Measurements from ENCODE around the gene KCNQ2. TPM values are rescaled to one million over a fixed set of nuclear protein-coding genes. Genes with fewer than 3 reads are reported as not detected.

Gene KCNQ2
- total and polyA plus RNA-seq, 8 donors, result 0.03 to 2.2 (median 0.25) TPM; not detected in 5

DNA sequence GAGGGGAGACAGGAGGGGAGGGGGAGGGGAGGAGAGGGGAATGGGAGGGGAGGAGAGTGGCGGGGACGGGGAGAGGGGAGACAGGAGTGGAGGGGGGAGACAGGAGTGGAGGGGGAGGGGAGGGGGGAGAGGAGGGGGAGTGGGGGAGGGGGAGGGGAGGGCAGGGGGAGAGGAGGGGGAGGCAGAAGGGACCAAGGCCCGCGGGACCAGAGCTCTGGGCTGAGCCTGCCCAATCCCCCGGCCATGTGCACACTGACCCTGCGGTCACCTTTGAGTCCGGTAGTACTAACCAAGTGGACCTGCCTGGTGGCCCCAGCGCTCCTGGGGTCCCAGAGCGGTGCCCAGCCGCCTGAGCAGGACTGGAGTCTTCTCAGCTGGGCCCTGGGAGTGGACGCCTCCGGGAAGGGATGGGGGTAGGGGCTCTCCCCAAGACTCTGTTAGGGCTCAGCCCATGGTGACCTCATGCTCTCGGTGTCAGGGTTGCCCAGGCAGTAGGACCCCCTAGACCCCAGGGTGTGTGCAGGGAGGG is 471 bp upstream of the KCNQ2 start:
- Histone ChIP-seq H3K36me3 (no peaks in the 10 kb centered on the region), H3K4me1 (peaks cover 11 to 18% (median 13%) of the 10 kb centered on the region in 4 donors), H3K4me3 (no peak overlapping the region), H3K27me3 (peaks cover 29 to 100% (median 92%) of the 10 kb centered on the region in 3 donors), H3K27ac (no peak overlapping the region), H3K9me3 (no peaks in the 10 kb centered on the region)
- TF ChIP-seq POLR2A (IDR thresholded peaks at IDR 0.05) (no peak), POLR2AphosphoS5 (IDR thresholded peaks at IDR 0.05) (no peak), EP300 (IDR thresholded peaks at IDR 0.05) (no peak)
- TF ChIP-seq, protein P1, sequence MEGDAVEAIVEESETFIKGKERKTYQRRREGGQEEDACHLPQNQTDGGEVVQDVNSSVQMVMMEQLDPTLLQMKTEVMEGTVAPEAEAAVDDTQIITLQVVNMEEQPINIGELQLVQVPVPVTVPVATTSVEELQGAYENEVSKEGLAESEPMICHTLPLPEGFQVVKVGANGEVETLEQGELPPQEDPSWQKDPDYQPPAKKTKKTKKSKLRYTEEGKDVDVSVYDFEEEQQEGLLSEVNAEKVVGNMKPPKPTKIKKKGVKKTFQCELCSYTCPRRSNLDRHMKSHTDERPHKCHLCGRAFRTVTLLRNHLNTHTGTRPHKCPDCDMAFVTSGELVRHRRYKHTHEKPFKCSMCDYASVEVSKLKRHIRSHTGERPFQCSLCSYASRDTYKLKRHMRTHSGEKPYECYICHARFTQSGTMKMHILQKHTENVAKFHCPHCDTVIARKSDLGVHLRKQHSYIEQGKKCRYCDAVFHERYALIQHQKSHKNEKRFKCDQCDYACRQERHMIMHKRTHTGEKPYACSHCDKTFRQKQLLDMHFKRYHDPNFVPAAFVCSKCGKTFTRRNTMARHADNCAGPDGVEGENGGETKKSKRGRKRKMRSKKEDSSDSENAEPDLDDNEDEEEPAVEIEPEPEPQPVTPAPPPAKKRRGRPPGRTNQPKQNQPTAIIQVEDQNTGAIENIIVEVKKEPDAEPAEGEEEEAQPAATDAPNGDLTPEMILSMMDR (IDR thresholded peaks at IDR 0.05), result no peak
- intact Hi-C loops (cut with DNase I; ENCODE audit: low total_unique reads), result no loop called here
- no peak for DNase-seq
- 43 to 54% (median 51%) methylated on average over 8 to 11 of the region's 13 CpGs for WGBS, 5 donors

DNA sequence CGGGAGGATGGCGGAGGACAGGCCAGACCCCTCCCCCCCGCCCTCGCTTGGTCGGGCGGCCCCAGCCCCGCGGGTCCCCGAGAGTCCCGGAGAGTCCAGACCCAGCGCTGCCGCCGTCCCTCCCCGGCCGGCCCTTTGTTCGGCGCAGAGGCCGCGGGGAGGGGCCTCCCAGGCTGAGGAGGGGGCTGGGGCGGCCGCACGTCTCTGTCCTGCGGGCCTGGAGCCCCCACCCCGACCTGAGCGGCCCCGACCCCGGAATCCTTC is 806 bp downstream of the KCNQ2 start:
- H3K27ac ChIP-seq, result no peak overlapping the region
- 0 to 3% (median 2%) methylated on average over 13 to 27 of the region's 27 CpGs; no CpG with 5 or more reads in 2 of the 5 donors for WGBS, 5 donors

DNA sequence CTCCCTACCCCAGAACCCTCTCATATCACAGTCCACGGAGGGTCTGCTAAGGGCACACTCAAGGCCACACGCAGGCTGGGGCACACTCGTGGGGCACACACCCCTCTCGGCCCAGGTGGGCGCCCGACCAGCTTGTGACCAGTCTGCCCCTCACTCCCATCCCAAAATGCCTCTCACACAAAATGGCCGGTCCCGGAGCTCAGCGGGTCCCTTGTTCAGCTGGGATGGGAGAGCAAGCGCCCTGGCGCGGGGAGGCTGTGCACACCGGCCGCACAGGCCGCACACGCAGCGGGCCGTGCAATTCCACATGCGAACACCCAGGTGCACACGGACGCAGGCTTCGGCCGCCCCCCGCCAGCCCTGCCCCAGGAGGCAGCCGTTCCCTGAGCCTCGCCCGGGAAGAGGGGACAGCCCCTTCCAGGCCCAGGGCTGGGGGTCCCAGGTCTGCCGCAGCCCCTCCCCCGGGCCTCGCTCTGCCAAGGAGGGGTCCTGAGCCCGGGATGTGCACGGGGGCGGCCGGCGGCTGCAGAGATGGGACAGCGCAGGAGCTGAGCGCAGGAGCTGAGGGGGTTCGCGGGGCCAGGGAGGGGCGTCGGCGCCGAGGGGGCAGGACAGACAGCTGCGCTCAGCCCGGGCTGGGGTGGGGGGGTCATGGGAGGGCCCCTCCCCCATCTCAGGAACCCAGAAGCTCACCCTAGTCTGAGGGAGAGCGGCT is 1.3 kb downstream of the KCNQ2 start:
- DNase-seq, result no peak
- Histone ChIP-seq H3K9me3 (no peaks in the 10 kb centered on the region), H3K4me1 (peaks cover 11 to 18% (median 13%) of the 10 kb centered on the region in 4 donors), H3K4me3 (peak overlapping the region in 2 of 4 donors; percentile 39 to 41), H3K36me3 (no peaks in the 10 kb centered on the region), H3K27ac (no peak overlapping the region), H3K27me3 (peaks cover 25 to 100% (median 77%) of the 10 kb centered on the region in 3 donors)
- TF ChIP-seq EP300 (IDR thresholded peaks at IDR 0.05), result no peak
- no peak for TF ChIP-seq POLR2AphosphoS5 (IDR thresholded peaks at IDR 0.05)
- TF ChIP-seq, protein P1 (IDR thresholded peaks at IDR 0.05), result no peak
- no peak for TF ChIP-seq POLR2A (IDR thresholded peaks at IDR 0.05)
- intact Hi-C loops (cut with DNase I; ENCODE audit: low total_unique reads), result no loop called here
- 10 to 28% (median 15%) methylated on average over 6 to 46 of the region's 46 CpGs for WGBS, 5 donors

More for the DNA sequence above, 806 bp downstream of the KCNQ2 start:
- DNase-seq, result no peak
- peaks cover 25 to 100% (median 80%) of the 10 kb centered on the region in 3 donors for H3K27me3 ChIP-seq
- TF ChIP-seq, protein P1 (IDR thresholded peaks at IDR 0.05), result no peak
- TF ChIP-seq POLR2AphosphoS5 (IDR thresholded peaks at IDR 0.05) (no peak), POLR2A (IDR thresholded peaks at IDR 0.05) (no peak), EP300 (IDR thresholded peaks at IDR 0.05) (no peak)
- H3K4me3 ChIP-seq, result peak overlapping the region in 3 of 4 donors; percentile 31 to 41 (median 39)
- no peaks in the 10 kb centered on the region for H3K36me3 ChIP-seq
- intact Hi-C loops (cut with DNase I; ENCODE audit: low total_unique reads), result no loop called here
- no peaks in the 10 kb centered on the region for H3K9me3 ChIP-seq
- H3K4me1 ChIP-seq, result peaks cover 11 to 18% (median 13%) of the 10 kb centered on the region in 4 donors

DNA sequence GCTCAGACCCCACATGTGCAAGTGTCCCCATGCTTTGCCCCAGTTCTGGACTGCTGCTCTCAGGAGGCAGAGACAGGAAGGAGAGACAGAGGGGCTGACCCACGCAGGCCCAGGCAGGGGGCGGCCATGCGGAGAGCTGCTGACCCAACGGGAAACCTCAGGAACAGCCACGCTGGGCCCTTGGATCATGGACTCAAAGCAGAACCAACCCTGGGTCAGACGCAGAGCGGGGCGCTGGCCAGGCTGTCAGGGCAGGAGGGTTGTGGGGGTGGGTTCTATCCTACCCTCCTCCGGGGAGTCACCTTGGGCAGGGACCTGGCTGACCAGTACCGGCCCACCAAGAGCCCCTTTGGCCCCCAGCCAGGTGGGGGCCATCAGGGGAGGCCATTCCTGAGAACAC is 2.0 kb downstream of the KCNQ2 start:
- H3K4me1 ChIP-seq, result peaks cover 11 to 18% (median 13%) of the 10 kb centered on the region in 4 donors
- peaks cover 25 to 100% (median 76%) of the 10 kb centered on the region in 3 donors for H3K27me3 ChIP-seq
- intact Hi-C loops (cut with DNase I; ENCODE audit: low total_unique reads), result no loop called here
- no peak overlapping the region for H3K4me3 ChIP-seq
- no peak for DNase-seq
- TF ChIP-seq POLR2AphosphoS5 (IDR thresholded peaks at IDR 0.05) (no peak), POLR2A (IDR thresholded peaks at IDR 0.05) (no peak), EP300 (IDR thresholded peaks at IDR 0.05) (no peak)
- TF ChIP-seq, protein P1 (IDR thresholded peaks at IDR 0.05), result no peak
- H3K27ac ChIP-seq, result no peak overlapping the region
- 48 to 71% (median 70%) methylated on average over 8 to 10 of the region's 10 CpGs for WGBS, 5 donors
- no peaks in the 10 kb centered on the region for H3K36me3 ChIP-seq
- H3K9me3 ChIP-seq, result no peaks in the 10 kb centered on the region

All from stomach (tissue), 9 donors.